Measurements from ENCODE around the gene RIPPLY2. TPM values are rescaled to one million over a fixed set of nuclear protein-coding genes. Genes with fewer than 3 reads are reported as not detected.

Gene RIPPLY2
- total and polyA plus RNA-seq, 9 of the 15 experiments (the other 6 are each of a cell fraction or from before 2014, with no cell fraction given) = not detected

GRCh38 chr6:83867527-83868161 lies 14.5 kb downstream of the RIPPLY2 start (continued):
- 0 out of 4 replicates have a peak, but pooled peaks of 1 of the 2 experiments have one; percentile 29 for TF ChIP-seq ZNF318 (IDR thresholded peaks at IDR 0.05; ENCODE audit: borderline replicate concordance in 1 of 2, low read depth in 1 of 2)
- no peak for TF ChIP-seq PTBP1 (IDR thresholded peaks at IDR 0.05; ENCODE audit: low read depth, low read length)
- TF ChIP-seq NBN (IDR thresholded peaks at IDR 0.05; ENCODE audit: low read depth) = 0 out of 2 replicates have a peak, but pooled peaks have one; percentile 22
- TF ChIP-seq ZC3H11A (IDR thresholded peaks at IDR 0.05; ENCODE audit: low read depth, low read length) = no peak
- no peak for TF ChIP-seq MAZ (CRISPR knock-in tag; conservative IDR thresholded peaks at IDR 0.05 in 1 of 2, IDR thresholded peaks at IDR 0.05 in 1 of 2)
- TF ChIP-seq C11orf30 (IDR thresholded peaks at IDR 0.05; ENCODE audit: low read depth) = peak; percentile 82
- no peak for TF ChIP-seq CEBPG (CRISPR knock-in tag; IDR thresholded peaks at IDR 0.05)
- peak in 1 of 2 experiments; percentile 28; a peak in 1 of 4 replicates for TF ChIP-seq CEBPG (tag; conservative IDR thresholded peaks at IDR 0.05 in 1 of 2, IDR thresholded peaks at IDR 0.05 in 1 of 2)
- peak; percentile 90 for TF ChIP-seq SMAD4 (CRISPR knock-in tag; conservative IDR thresholded peaks at IDR 0.05)
- TF ChIP-seq NFIX (CRISPR knock-in tag; IDR thresholded peaks at IDR 0.05; ENCODE audit: low read depth) = no peak
- TF ChIP-seq SIN3B (IDR thresholded peaks at IDR 0.05; ENCODE audit: low read depth) = no peak
- TF ChIP-seq PHB2 (IDR thresholded peaks at IDR 0.05; ENCODE audit: low read depth) = no peak
- peak; percentile 52; the same call in 1 of the 2 replicates for TF ChIP-seq DPF2 (IDR thresholded peaks at IDR 0.05)
- no peak for TF ChIP-seq MCM3 (IDR thresholded peaks at IDR 0.05)
- no peak for TF ChIP-seq BRD4 (IDR thresholded peaks at IDR 0.05)
- TF ChIP-seq RBM15 (IDR thresholded peaks at IDR 0.05; ENCODE audit: insufficient read depth, low read length) = no peak
- TF ChIP-seq HNRNPL (IDR thresholded peaks at IDR 0.05; ENCODE audit: low read depth, low read length) = no peak
- TF ChIP-seq, protein P1, sequence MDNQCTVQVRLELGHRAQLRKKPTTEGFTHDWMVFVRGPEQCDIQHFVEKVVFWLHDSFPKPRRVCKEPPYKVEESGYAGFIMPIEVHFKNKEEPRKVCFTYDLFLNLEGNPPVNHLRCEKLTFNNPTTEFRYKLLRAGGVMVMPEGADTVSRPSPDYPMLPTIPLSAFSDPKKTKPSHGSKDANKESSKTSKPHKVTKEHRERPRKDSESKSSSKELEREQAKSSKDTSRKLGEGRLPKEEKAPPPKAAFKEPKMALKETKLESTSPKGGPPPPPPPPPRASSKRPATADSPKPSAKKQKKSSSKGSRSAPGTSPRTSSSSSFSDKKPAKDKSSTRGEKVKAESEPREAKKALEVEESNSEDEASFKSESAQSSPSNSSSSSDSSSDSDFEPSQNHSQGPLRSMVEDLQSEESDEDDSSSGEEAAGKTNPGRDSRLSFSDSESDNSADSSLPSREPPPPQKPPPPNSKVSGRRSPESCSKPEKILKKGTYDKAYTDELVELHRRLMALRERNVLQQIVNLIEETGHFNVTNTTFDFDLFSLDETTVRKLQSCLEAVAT (IDR thresholded peaks at IDR 0.05) = no peak
